ENCODE results near the gene NGEF.
"Not testable (repeated sequence)": the region's sequence is repeated elsewhere in the genome, so short reads cannot be mapped to it uniquely, and the experiment has no call there.

NGEF gene

GRCh38 chr2:233055362-233055761 lies 42.3 kb upstream of the NGEF start:
- no peaks in the 10 kb centered on the region for H3K4me1 ChIP-seq (ENCODE audit: control insufficient read depth, insufficient read depth, low read length)
- ChIA-PET CTCF (interaction anchor here (1.3 to 3.4 kb wide), 3 partner anchors 200 to 285 kb away, joined by 4 to 28 read pairs (median 5); no protein-coding TSS in a partner anchor), POLR2A (no interaction called here)
- no peaks in the 10 kb centered on the region for H3K9me3 ChIP-seq (ENCODE audit: control insufficient read depth, insufficient read depth, low read depth, low read length)
- H3K4me3 ChIP-seq (ENCODE audit: low read depth, low read length): no peak overlapping the region
- no peaks in the 10 kb centered on the region for H3K36me3 ChIP-seq (ENCODE audit: control insufficient read depth in 2 of 2, insufficient read depth in 1 of 2, low read length in 2 of 2)
- no peak overlapping the region for H3K27ac ChIP-seq (ENCODE audit: extremely low read depth, low read depth, low read length)
- TF ChIP-seq ZFP69B (tag by site-specific recombination; IDR thresholded peaks at IDR 0.05): no peak
- TF ChIP-seq ZNF37A (tag by site-specific recombination; IDR thresholded peaks at IDR 0.05): no peak
- TF ChIP-seq ZNF426 (tag by site-specific recombination; IDR thresholded peaks at IDR 0.05): no peak
- 0 out of 2 replicates have a peak, but pooled peaks have one; percentile 19 for TF ChIP-seq ZNF366 (tag by site-specific recombination; conservative IDR thresholded peaks at IDR 0.05)

- Histone ChIP-seq H3K9me3 (ENCODE audit: control insufficient read depth, insufficient read depth, low read depth, low read length) (no peaks in the 10 kb centered on the region), H3K27ac (ENCODE audit: extremely low read depth, low read depth, low read length) (no peak overlapping the region), H3K4me3 (ENCODE audit: low read depth, low read length) (no peak overlapping the region), H3K4me1 (ENCODE audit: control insufficient read depth, insufficient read depth, low read length) (no peaks in the 10 kb centered on the region), H3K36me3 (ENCODE audit: control insufficient read depth in 2 of 2, insufficient read depth in 1 of 2, low read length in 2 of 2) (no peaks in the 10 kb centered on the region)
- POLR2A ChIA-PET: no interaction called here
- CTCF ChIA-PET: interaction anchor here (0.6 to 3.4 kb wide), 56 partner anchors 8 to 1404 kb away, joined by 3 to 33 read pairs (median 4); partner anchors contain the start of genes ATG16L1 and NEU2
- TF ChIP-seq ZNF274 (IDR thresholded peaks at IDR 0.05; ENCODE audit: low read length) (no peak), ZNF274 (tag by site-specific recombination; IDR thresholded peaks at IDR 0.05; ENCODE audit: borderline replicate concordance) (no peak), ZNF155 (tag by site-specific recombination; IDR thresholded peaks at IDR 0.05) (no peak), ZNF335 (tag by site-specific recombination; conservative IDR thresholded peaks at IDR 0.05) (0 out of 2 replicates have a peak, but pooled peaks have one; percentile 26), ZNF416 (tag by site-specific recombination; IDR thresholded peaks at IDR 0.05) (no peak), ZNF837 (tag by site-specific recombination; IDR thresholded peaks at IDR 0.05) (no peak), ZNF24 (tag by site-specific recombination; IDR thresholded peaks at IDR 0.05) (no peak), ZBTB48 (tag by site-specific recombination; IDR thresholded peaks at IDR 0.05) (0 out of 2 replicates have a peak, but pooled peaks have one; percentile 30), ZNF654 (tag by site-specific recombination; IDR thresholded peaks at IDR 0.05; ENCODE audit: low read depth) (peak; percentile 42), IKZF3 (tag by site-specific recombination; IDR thresholded peaks at IDR 0.05) (0 out of 2 replicates have a peak, but pooled peaks have one; percentile 28), CTCF (tag by site-specific recombination; IDR thresholded peaks at IDR 0.05) (peak; percentile 69), ZSCAN18 (tag by site-specific recombination; IDR thresholded peaks at IDR 0.05) (no peak), ZNF10 (tag by site-specific recombination; IDR thresholded peaks at IDR 0.05) (no peak), ZNF19 (tag by site-specific recombination; IDR thresholded peaks at IDR 0.05; ENCODE audit: low read depth) (no peak), BCL11A (tag by site-specific recombination; IDR thresholded peaks at IDR 0.05; ENCODE audit: low read depth) (no peak), KLF8 (tag by site-specific recombination; IDR thresholded peaks at IDR 0.05) (no peak), ZNF529 (tag by site-specific recombination; IDR thresholded peaks at IDR 0.05; ENCODE audit: insufficient replicate concordance) (no peak), ZSCAN23 (tag by site-specific recombination; IDR thresholded peaks at IDR 0.05) (no peak), ZBTB17 (tag by site-specific recombination; IDR thresholded peaks at IDR 0.05) (0 out of 2 replicates have a peak, but pooled peaks have one; percentile 16)
These were observed 41.1 kb upstream of the NGEF start for GRCh38 chr2:233053928-233054784.

GRCh38 chr2:233052517-233052916 lies 39.5 kb upstream of the NGEF start:
- CTCF ChIA-PET: interaction anchor here (1.0 to 3.4 kb wide), 10 partner anchors 7 to 210 kb away, joined by 3 to 33 read pairs (median 15); partner anchors contain the start of genes ATG16L1 and NEU2
- H3K4me3 ChIP-seq (ENCODE audit: low read depth, low read length); H3K4me1 ChIP-seq (ENCODE audit: control insufficient read depth, insufficient read depth, low read length); H3K36me3 ChIP-seq (ENCODE audit: control insufficient read depth in 2 of 2, insufficient read depth in 1 of 2, low read length in 2 of 2); POLR2A ChIA-PET; H3K27ac ChIP-seq (ENCODE audit: extremely low read depth, low read depth, low read length); H3K9me3 ChIP-seq (ENCODE audit: control insufficient read depth, insufficient read depth, low read depth, low read length): not testable (repeated sequence)

Data from HEK293 (cell line).